Activated T-cell treated with anti-CD3 and anti-CD28 coated beads for 1 hour (primary cell): ENCODE results near the gene F2RL1.
"Not testable (repeated sequence)": the region's sequence is repeated elsewhere in the genome, so short reads cannot be mapped to it uniquely, and the experiment has no call there.

Experiments
- DNase-seq: peaks from one replicate; pipeline ENCODE4 v3.0.0-alpha.2; 2020; ENCODE audit warnings: low read depth

Gene F2RL1

DNA sequence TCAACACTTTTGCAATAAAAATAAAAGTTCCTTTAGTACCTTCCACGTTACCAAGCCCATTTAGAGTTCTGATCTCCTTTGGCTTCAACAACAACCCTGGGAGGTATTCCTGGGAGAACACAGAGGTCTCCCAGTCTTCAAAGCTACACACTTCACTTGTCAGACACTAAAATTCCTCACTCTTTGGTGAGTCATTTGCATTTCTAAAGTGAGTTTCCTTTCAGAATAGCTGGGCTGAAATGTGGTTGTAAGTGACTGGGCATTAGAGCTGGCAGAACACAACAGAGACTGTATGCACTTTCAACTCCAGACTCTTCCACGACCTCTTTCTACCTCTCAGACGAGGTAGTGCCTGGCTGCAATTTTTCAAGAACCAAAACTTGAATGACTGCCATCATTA, 11.5 kb upstream of the F2RL1 start:
- DNase-seq, result no peak

DNA sequence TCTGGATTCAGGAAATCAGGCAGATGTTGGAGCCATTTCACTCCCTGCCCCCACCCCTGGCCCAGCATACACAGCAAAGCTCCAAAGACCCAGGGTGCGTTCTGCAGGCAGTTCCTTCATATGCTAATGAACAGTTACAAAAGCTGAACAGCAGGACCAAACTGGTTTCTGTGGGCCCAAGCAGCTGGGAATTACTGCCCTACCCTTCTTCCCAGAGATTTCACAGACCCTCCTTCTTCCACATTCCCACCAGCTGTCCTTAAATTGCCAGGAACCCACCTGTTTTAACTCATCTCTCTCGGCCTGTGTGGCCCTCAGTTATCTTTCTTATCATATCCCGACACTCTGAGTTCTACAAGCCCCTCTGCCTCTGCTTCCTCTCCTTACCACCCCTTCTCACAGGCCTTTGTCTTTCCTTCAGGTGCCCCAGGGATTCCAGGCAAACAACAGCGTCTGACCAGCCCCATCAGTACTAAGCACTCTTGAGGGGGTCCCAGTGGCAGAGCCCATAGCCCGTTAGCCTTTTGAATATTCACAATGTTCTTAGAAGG, 10.6 kb upstream of the F2RL1 start:
- DNase-seq, result no peak

DNA sequence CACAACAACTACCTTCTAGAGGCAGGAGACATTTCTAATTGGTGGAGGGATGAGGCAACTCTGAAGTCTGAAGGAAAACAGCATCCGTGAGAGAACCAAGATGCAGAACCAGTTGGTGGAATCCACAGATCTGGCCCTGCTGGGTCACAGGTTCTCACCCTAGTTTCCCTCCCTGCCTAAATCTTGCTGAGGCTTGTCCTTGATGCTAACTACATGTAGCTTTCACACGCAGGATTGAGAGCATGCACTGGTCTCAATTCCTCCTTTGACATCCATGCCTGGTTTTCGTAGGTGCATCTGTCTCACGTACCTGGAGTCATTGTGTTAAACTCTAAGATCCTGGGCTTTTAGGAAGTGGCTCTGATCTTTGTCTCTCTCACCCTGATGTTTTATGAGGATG, 9.7 kb upstream of the F2RL1 start:
- DNase-seq, result no peak

DNA sequence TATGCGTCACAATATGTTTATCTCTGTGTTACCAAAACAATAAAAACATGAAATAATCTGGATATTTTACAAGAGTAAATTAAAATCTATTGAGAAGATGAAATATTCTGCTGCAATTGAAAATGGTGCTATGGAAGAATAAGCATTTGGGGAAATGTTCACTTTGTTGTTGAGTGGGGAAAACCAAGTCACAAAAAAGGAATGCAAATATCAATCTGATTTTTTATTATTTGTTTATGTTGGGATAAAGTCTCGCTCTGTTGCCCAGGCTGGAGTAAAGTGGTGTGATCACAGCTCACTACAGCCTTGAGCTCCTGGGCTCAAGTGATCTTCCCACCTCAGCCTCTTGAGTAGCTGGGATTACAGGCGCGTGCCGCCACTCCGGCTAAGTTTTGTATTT, 8.6 kb upstream of the F2RL1 start:
- no peak for DNase-seq

DNA sequence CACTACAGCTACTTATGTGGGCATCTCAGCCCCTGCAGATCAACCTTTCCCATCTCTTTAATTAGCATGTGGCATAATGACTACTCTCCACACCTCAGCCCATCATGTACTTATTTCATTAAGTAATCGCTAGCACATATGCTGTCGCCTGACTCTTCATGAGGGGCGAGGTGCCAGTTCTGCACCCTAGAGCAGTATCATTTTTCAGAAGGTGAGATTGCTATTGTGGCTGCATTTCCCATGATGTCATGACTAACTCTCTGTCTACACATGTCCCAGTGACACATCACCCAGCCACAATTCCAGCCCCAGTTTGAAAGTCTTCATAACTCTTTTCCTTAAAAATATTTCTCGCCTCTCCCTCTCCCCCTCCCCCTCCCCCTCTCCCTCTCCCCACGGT, 7.6 kb upstream of the F2RL1 start:
- DNase-seq, result no peak

DNA sequence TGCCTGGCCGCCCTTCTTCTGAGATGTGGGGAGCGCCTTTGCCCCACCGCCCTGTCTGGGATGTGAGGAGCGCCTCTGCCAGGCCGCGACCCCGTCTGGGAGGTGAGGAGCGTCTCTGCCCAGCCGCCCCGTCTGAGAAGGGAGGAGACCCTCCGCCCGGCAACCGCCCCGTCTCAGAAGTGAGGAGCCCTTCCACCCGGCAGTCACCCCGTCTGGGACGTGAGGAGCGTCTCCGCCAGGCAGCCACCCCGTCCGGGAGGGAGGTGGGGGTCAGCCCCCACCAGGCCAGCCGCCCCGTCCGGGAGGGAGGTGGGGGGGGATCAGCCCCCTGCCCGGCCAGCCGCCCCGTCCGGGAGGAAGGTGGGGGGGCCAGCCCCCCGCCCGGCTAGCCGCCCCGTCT, 6.6 kb upstream of the F2RL1 start:
- DNase-seq, result not testable (repeated sequence)

DNA sequence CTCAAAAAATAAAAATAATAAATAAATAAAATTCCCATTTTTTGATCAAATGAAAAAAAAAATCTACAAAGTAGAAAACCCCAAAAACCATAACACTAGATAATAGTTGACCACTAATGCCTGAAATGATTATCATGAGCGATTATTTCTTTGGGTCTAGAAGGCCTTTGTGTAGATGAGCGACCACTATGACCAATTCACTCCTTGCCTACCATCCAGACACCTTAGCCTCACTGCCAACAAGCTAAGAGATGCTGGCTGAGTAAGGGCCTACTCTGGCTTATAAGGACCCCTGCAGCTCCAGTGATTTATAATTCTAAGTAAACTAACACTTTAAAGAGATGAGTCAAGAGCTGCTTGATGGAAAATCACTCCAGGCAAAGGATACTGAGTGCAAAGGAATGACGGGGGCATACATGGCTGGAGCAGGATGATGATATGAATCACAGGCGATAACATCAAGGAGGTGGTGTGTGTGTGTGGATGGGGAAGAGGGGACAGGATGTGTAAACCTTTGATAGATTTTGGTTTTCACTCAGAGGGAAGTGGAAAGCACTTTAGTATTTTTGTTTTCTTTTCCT, 4.8 kb upstream of the F2RL1 start:
- DNase-seq, result no peak

DNA sequence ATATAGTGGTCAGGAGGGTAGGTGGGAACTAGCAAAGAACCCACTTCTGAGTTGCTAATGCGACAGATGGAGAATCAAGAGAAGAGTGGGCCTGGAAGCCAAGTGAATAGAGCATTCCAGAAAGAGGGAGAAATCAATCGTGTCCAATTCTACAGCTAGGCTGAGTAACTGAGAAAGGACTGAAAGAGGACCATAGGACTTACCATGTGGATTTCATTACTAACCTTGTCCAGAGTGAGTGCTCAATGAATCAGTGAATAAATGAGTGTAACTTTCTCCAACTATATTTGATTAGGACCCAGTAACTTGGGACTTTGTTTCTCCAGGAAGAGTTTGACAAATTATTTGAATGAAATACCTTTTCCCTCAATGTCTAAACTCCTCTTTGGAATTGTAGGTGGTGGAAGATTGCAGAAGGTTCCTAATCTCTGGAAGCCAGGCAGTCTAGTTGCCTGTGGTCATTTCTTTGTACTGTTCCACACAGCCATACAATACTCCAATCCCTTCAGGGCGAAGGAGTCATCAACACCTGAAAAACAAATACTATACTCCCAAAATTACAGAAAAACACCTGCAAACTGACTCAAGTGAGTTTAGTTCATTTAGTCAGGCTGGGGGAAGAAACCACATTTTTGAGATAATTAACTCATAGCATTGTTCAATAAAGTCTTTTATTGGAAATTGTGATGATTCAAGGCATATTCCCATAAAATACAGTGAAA, 2.6 kb upstream of the F2RL1 start:
- DNase-seq, result no peak

DNA sequence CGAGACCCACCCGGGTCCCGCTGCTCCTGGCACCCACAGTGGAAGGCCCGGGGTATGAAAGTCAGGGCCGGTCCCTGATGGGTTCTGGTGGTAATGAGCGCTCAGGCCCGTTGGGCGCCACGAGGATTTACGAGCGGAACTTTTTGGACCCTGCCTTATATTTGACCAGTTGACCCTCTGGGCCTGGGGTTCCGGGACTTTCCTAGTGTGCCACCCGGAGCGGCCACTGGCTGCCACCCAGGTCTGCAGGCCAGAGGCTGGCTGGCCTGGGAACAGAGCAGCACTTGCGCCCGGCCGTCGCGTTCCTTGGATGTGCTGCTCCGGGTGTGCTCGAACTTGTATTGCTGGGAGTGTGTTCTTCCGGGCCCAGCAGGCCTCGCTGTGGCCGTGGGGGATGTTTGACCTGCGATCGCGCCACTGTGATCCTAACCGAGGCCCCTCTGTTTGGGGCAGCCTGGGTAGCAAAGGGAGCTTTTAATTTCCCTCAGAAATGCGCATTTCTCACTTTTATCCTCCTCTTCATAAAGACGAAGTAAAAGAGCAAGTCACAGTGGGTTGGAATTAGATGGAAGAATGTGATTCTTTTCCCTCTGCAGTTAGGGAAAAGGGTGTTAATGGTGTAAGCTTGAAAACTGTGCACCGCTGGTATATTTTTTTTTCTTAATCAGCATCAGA, 1.2 kb downstream of the F2RL1 start:
- DNase-seq, result no peak

DNA sequence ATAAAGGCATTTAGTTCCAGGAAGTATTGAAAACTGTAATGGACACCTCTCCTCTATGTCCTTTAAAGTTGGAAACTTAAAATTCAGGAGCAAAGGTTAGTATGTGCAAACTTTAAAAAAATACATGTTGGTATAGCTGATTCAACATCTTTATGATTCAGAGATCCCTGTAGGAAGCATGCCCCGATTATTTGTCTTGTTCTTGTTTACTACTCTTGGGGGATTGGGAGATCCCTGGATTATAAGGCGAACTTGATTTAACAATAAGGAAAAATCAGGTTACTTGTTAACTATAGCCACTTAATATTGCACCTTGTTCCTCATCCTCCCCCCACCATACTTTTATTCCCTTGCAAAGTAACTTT, 1.7 kb downstream of the F2RL1 start:
- DNase-seq, result no peak

DNA sequence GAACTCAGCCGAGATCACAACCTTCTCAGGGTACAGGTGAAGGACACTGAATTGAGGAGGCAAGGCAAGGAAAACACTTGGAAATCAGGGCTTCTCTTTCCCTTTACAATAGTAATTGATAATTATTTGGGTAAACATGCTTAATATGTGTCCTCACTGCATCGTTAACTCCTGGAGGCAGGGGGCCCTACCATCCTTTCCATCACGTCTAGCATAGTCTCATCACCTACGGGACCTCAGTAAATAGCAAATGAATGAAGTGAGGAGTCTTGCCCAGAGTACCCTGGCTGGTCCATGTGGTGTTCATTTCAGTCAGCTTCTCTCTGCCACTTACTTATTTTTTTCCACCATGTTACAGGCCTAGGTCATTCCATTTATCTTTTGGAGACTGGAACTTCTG, 2.3 kb downstream of the F2RL1 start:
- DNase-seq, result no peak

DNA sequence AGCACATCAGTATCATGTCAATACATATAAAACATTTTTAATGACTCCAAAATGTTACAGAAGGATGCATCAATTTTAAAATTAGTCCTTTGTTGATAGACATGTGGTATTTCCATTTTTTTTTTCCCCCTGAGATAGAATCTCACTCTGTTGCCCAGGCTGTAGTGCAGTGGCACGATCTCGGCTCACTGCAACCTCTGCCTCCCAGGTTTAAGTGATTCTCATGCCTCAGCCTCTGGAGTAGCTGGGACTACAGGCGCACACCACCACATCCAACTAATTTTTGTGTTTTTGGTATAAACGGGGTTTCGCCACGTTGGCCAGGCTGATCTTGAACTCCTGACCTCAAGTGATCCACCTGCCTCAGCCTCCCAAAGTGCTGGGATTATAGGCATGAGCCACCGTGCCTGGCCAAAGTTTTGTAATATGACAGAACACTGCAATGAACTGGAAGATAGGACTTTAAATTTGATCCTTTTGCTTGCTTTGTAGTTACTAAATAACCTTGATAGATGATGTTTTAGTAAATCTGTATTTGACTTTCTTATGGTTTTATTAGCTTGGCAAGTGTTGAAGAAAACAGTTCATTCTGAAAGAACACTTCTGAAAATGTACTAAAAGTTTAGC, 3.4 kb downstream of the F2RL1 start:
- DNase-seq, result not testable (repeated sequence)

DNA sequence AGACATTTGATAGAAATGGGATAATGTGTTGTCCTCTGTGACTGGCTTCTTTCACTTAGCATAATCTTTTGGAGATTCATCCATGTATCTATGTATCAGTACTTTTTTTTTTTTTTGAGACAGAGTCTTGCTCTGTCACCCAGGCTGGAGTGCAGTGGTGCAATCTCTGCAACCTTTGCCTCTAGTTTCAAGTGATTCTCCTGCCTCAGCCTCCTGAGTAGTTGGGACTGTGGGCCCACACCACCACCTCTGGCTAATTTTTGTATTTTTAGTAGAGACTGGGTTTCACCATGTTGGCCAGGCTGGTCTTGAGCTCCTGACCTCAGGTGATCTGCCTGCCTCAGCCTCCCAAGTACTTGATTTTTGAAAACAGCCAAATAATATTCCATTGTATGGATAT, 7.6 kb downstream of the F2RL1 start:
- DNase-seq, result not testable (repeated sequence)

DNA sequence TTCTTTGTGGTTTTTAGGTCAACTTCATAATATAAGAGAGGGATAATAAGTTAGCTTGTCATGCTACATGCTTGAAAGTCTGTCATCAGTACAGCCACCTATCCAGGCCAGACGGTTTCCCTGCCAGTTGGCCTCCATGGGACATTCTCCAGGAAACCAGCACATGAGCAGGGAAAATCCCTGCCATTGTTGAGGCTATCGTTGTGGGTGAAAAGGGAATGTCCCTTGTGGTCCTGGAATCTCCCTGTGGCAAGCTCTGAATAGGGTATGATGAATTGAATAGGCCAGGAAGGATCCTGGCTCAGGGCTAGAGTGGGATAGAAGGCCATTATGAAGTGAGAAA, 12.3 kb downstream of the F2RL1 start:
- DNase-seq, result no peak

DNA sequence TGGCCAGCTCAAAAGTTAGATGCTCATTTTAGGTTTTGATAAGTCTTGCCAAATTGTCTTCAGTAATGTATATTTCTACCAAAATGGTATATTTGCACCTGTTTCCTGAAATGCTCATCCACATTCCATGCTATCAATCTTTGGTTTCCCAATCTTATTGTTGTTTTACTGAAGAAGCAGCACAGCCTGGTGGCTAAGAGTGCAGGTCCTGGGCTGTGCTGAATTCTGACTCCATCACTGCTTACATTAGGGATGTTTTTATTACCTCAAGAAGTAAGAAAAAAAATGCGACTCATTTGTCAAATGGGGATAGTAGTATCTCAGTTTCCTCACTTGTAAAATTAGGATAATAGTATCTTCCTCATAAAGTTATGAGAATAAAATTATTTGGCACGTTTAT, 17.4 kb downstream of the F2RL1 start:
- DNase-seq, result no peak

DNA sequence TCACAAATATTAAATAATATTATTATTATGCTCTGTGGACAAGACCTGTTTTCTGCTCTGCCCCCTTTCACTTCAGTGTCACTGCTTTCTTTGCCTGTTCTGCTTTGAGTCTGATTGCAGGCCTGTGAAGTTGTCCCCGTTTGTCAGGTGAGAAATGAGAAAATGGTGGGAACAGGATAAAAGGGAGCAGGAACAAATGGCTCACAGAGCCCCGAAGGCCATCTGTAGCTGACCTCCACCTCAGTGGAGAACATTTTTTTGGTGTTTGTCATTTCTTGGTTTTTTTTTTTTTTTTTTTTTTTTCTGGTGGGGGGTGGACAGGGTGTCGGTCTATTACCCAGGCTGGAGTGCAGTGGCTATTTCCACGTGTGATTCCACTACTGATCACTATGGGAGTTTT, 17.8 kb downstream of the F2RL1 start:
- no peak for DNase-seq

DNA sequence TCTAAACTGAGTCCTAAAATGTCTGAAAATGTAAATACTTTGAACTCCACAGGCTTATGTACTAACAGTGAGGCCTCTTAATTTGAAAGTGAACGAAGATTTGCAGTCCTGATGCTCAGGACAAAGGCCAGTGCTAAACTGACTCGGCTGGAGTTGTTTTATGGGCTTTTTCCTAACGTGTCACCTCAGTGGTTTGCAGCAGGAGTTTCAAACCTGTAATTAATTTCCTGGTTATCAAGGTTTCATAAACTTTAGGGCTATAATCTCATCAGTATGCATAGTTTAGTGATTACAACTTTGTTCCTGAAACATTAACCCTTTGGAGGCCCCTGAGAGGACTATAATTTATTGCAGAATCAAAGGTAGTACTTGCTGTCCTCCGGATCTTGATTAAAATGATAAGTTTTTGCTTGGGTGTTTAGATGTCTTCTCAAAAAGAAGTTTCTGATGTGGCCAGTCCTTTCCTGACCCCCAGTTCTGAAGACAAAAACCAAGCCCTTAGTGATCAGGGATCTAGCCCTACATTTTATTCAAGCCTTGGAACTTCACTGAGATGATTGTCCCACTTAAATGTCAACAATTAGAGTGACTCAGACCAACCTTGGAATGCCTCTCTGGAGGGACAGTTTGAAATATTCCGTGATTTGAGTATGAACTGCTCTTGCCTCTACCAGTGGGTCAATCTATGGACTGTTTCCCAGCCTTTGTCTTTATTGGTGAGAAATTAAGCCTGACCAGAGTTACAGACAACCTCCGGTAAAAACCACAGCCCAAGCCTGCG, 19.8 kb downstream of the F2RL1 start:
- DNase-seq, result no peak

DNA sequence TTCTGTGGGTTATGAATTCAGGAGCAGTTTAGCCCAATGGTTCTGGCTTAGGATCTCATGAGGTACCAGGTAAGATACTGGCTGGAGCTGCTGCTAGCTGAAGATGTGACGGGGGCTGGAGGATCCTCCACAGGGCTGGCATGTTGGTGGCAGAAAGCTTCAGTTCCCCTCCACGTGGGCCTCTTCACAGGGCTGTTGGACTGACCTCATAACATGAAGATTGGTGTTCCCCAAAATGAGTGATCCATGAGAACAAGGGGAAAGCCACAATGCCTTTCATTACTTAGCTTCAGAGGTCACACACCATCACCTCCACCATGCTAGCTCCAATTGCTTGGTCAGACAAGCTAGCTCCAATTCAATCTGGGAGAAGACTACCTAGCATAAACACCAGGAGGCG, 22.5 kb downstream of the F2RL1 start:
- DNase-seq, result no peak

DNA sequence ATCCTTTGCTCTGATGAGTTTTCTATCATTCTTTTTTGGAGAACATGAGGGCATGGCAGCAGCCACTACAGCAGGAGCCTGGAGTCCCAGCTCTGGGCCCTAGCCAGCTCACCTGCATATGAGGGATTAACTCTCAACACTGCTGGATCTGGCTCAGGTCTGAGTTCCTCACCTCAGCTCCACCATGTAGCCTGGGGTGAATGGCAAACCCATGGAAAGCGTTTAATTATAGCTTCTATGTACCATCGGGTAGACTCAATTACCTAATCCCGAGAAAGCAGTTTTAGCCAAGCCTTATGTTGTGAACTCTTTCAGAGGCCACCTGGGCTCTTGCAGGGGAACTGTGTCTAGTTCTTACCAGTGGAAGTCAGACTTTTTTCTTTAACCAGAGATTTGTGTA, 27.1 kb downstream of the F2RL1 start:
- DNase-seq, result no peak

DNA sequence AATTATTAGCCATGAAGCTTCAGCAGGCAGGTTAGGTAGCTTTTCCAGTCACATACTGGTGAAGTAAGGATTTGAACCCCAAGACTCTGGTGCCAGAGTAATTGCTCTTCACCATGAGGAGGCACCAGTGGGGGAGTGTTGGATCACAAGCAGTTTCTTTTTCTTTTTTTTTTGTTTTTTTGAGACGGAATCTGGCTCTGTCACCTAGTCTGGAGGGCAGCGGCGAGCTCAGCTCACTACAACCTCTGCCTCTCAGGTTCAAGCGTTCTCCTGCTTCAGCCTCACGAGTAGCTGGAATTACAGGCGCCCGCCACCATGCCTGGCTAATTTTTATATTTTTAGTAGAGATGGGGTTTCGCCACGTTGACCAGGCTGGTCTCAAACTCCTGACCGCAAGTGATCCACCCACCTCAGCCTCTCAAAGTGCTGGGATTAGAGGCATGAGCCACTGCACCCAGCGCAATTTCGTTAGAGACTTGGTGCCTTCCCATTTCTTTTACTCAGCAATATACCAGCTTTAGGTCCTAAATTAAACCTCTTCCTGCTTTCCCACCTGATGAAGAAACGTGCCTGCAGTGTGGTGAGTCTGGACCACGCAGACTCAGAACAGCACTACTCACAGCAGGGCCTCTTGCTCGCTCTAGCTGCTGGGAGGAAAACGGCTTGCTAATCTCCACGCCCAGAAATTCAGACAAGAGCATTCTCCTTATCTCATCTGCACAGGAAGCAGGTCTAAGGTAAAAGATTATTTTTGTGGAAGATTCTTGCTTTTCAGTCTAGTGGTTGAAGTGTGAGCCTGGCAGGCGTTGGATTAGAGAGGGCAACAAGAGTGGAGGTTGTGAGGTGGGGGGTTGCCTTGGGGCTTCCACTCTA, 30.8 kb downstream of the F2RL1 start, which contains the start of gene S100Z:
S100Z (plus strand) TSS at position 596 of the 873 bp plus-strand sequence. CDS start 25,346 bp downstream, outside the sequence.
- no peak for DNase-seq

DNA sequence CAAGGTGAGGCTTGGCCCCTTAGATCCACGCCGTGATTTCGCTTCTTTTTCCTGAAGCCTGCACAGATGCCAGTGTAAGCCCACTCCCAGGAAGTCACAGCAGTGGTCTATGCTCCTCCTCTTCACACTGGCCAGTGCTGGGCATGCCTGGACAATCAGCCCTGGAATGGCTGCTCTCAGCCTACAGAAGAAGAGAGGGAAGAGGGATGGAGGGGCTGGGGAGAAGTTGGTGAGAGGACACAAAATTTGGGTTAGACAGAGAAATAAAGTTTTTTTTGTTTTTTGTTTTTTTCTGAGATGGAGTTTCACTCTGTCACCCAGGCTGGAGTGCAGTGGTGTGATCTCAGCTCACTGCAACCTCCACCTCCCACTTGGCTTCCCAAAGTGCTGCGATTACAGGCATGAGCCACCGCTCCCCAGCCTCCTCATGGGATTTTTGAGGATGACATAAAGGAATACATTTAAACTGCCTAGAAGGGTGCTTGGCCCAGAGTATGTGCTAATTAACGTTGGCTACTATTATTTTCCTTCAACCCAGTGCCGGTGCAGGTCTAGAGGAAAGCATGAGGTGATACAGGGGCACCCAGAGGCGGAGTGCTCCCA, 31.8 kb downstream of the F2RL1 start:
- no peak for DNase-seq
